ENCODE data around the gene NCKAP5.
"Not testable (repeated sequence)": the region's sequence is repeated elsewhere in the genome, so short reads cannot be mapped to it uniquely, and the experiment has no call there.

Gene NCKAP5

GRCh38 chr2:132725748-132726147 lies 842.5 kb downstream of the NCKAP5 start:
- DNase-seq, result no peak

GRCh38 chr2:132725148-132725547 lies 843.1 kb downstream of the NCKAP5 start:
- DNase-seq, result no peak

GRCh38 chr2:132721938-132722337 lies 846.3 kb downstream of the NCKAP5 start:
- no peak for DNase-seq

GRCh38 chr2:132720393-132720792 lies 847.9 kb downstream of the NCKAP5 start:
- no peak for DNase-seq

- DNase-seq, result no peak
These were observed 848.8 kb downstream of the NCKAP5 start for GRCh38 chr2:132719480-132719879.

GRCh38 chr2:132716954-132717353 lies 851.3 kb downstream of the NCKAP5 start:
- no peak for DNase-seq

GRCh38 chr2:132715386-132716351 lies 852.6 kb downstream of the NCKAP5 start:
- no peak for DNase-seq

GRCh38 chr2:132703396-132703795 lies 864.9 kb downstream of the NCKAP5 start:
- DNase-seq, result no peak

- no peak for DNase-seq
These were observed 866.5 kb downstream of the NCKAP5 start for GRCh38 chr2:132701810-132702209.

- not testable (repeated sequence) for DNase-seq
These were observed 868.5 kb downstream of the NCKAP5 start for GRCh38 chr2:132699802-132700201.

GRCh38 chr2:132698347-132698746 lies 869.9 kb downstream of the NCKAP5 start:
- DNase-seq, result not testable (repeated sequence)

- DNase-seq, result no peak
These were observed 870.6 kb downstream of the NCKAP5 start for GRCh38 chr2:132697556-132698205.

- no peak for DNase-seq
These were observed 875.4 kb downstream of the NCKAP5 start for GRCh38 chr2:132692816-132693215.

- DNase-seq, result no peak
These were observed 876.7 kb downstream of the NCKAP5 start for GRCh38 chr2:132691556-132691955.

GRCh38 chr2:132690664-132691303 lies 877.5 kb downstream of the NCKAP5 start:
- DNase-seq, result no peak

GRCh38 chr2:132681766-132682165 lies 886.5 kb downstream of the NCKAP5 start:
- DNase-seq, result no peak

- DNase-seq, result no peak
These were observed 887.7 kb downstream of the NCKAP5 start for GRCh38 chr2:132680544-132680943.

GRCh38 chr2:132678483-132678882 lies 889.8 kb downstream of the NCKAP5 start:
- DNase-seq, result no peak

- no peak for DNase-seq
These were observed 890.6 kb downstream of the NCKAP5 start for GRCh38 chr2:132677661-132678060.

- DNase-seq, result no peak
These were observed 891.3 kb downstream of the NCKAP5 start for GRCh38 chr2:132676999-132677398.

- no peak for DNase-seq
These were observed 897.0 kb downstream of the NCKAP5 start for GRCh38 chr2:132671151-132671835.

- no peak for DNase-seq
These were observed 897.6 kb downstream of the NCKAP5 start for GRCh38 chr2:132670496-132671150.

All from NCI-H1048 (cell line).